ENCODE measurements around the gene SLC10A3.

The SLC10A3 gene

DNA sequence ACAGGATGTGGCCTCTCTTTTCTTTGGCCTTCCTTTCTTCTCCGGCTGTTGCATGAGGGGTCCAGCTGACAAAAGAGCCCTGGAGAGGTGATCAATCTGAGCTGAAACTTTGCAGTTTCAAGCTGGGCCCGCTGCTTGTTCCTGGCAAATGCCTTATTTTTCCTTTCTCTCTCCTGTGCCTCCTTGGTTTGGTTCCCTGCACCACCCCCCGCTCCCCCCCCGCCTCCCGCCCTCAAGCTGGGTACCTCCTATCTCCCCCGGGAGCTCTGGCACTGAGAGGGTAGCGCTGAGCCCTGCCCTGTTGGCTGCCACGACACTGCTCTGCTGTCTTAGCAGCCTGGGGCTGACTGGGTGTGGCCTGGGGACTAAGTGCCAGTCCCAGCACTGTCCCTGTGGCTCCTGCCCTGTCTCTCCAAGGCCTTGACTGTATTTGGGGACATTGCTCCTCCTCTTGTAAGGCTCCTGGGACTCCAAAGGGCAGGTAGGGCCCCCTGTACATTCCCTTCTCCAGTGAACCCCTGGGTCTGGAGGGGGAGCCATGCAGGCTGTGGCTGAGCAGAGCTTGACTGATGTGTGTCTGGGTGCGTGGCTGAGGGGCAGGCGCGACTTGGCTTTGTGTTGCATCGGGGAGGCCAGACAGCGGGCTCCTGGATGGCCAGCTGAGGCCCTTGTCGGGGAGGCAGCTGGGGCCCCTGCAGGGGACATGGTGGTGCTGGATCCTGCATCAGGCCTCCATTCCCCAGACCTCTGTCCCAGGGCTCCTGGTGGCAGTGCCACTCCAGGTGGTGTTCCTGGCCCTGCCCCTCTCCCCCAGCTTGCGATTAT is 31.3 kb downstream of the SLC10A3 start:
- H3K27ac ChIP-seq (ENCODE audit: low read depth, low read length), result peak overlapping the region; percentile 63
- no peak overlapping the region for H3K9ac ChIP-seq (ENCODE audit: low read length)

DNA sequence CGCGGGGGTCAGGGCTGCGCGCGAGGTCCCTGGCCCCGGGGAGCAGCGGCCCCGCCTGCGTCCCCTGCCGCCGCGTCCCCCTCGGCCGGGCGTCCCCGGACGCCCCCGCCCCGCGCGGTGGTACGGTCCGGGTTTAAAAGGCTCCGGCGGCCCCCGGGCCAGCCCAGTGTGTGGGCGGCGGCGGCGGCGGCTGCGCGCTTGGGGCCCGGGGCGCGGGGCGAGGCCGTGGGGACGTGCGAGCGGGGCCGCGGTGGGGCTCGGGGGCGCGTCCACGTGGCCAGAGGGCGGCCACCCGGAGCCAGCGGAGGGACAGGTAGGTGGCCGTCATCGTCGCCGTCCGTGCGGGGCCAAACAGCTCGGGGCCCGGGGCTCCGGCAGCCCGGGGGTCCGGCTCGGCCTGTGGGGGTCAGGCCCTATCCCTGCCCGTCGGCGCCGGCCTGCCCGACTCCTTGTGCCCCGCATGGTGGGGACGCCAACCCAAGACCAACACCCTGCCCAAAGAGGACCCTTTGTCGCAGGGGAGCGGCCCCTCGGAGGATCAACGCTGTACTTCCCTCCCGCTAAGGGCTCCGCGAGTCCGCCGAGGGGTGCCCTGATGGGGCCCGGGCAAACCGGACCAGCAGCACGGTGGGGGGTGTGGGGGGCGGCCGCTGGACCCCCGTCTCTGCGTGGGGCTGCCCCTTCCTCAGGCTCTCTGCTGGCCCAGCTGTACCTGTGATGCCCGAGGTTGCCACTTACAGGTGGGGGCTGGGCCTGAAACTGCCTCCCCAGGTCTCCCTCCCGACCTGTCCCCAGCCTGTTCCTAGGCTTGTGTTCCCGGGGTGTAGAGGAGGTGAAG is 32.1 kb downstream of the SLC10A3 start, which contains the start of gene PLXNA3:
Gene PLXNA3, plus strand, starts transcription at position 166 of the 838 bp plus-strand sequence. CDS start 1,903 bp downstream, outside the sequence.
- H3K27ac ChIP-seq (ENCODE audit: low read depth, low read length), result peak within 1 kb of the TSS; percentile 63
- H3K36me3 ChIP-seq (ENCODE audit: insufficient read depth, low read length), result no peaks in the 10 kb centered on the region
- H3K9me3 ChIP-seq (ENCODE audit: low read length), result no peaks in the 10 kb centered on the region
- no peak within 1 kb of the TSS for H3K9ac ChIP-seq (ENCODE audit: low read length)
- peak within 1 kb of the TSS; percentile 59 to 64 for H3K4me3 ChIP-seq (ENCODE audit: low read depth in 1 of 2, low read length in 2 of 2)
- no peaks in the 10 kb centered on the region for H3K4me1 ChIP-seq (ENCODE audit: insufficient read depth, low read length)
- H3K27me3 ChIP-seq (ENCODE audit: control insufficient read depth in 1 of 2, insufficient read depth in 2 of 2, low read length in 2 of 2), result no peaks in the 10 kb centered on the region

More for the DNA sequence above, 31.3 kb downstream of the SLC10A3 start:
- H3K27me3 ChIP-seq (ENCODE audit: control insufficient read depth in 1 of 2, insufficient read depth in 2 of 2, low read length in 2 of 2), result no peaks in the 10 kb centered on the region
- no peaks in the 10 kb centered on the region for H3K9me3 ChIP-seq (ENCODE audit: low read length)
- no peaks in the 10 kb centered on the region for H3K4me1 ChIP-seq (ENCODE audit: insufficient read depth, low read length)
- H3K4me3 ChIP-seq (ENCODE audit: low read depth in 1 of 2, low read length in 2 of 2), result peak overlapping the region; percentile 59 to 64
- no peaks in the 10 kb centered on the region for H3K36me3 ChIP-seq (ENCODE audit: insufficient read depth, low read length)

GRCh38 chrX:154457491-154458115 is 32.8 kb downstream of the SLC10A3 start:
- no peak overlapping the region for H3K27ac ChIP-seq (ENCODE audit: low read depth, low read length)
- peak overlapping the region in 1 of 2 donors; percentile 27 for H3K4me3 ChIP-seq (ENCODE audit: low read depth in 1 of 2, low read length in 2 of 2)
- no peak overlapping the region for H3K9ac ChIP-seq (ENCODE audit: low read length)

GRCh38 chrX:154452823-154453222 is 37.6 kb downstream of the SLC10A3 start:
- Histone ChIP-seq H3K27me3 (ENCODE audit: control insufficient read depth in 1 of 2, insufficient read depth in 2 of 2, low read length in 2 of 2) (no peaks in the 10 kb centered on the region), H3K4me3 (ENCODE audit: low read depth in 1 of 2, low read length in 2 of 2) (no peak overlapping the region), H3K36me3 (ENCODE audit: insufficient read depth, low read length) (no peaks in the 10 kb centered on the region), H3K4me1 (ENCODE audit: insufficient read depth, low read length) (no peaks in the 10 kb centered on the region), H3K9ac (ENCODE audit: low read length) (no peak overlapping the region), H3K9me3 (ENCODE audit: low read length) (no peaks in the 10 kb centered on the region), H3K27ac (ENCODE audit: low read depth, low read length) (no peak overlapping the region)

More at GRCh38 chrX:154457491-154458115, 32.8 kb downstream of the SLC10A3 start:
- Histone ChIP-seq H3K4me1 (ENCODE audit: insufficient read depth, low read length) (no peaks in the 10 kb centered on the region), H3K9me3 (ENCODE audit: low read length) (no peaks in the 10 kb centered on the region), H3K27me3 (ENCODE audit: control insufficient read depth in 1 of 2, insufficient read depth in 2 of 2, low read length in 2 of 2) (no peaks in the 10 kb centered on the region), H3K36me3 (ENCODE audit: insufficient read depth, low read length) (no peaks in the 10 kb centered on the region)

- H3K9ac ChIP-seq (ENCODE audit: low read length), result no peak overlapping the region
- H3K27me3 ChIP-seq (ENCODE audit: control insufficient read depth in 1 of 2, insufficient read depth in 2 of 2, low read length in 2 of 2), result no peaks in the 10 kb centered on the region
- peaks cover 6% of the 10 kb centered on the region for H3K36me3 ChIP-seq (ENCODE audit: insufficient read depth, low read length)
- H3K4me3 ChIP-seq (ENCODE audit: low read depth in 1 of 2, low read length in 2 of 2), result no peak overlapping the region
- H3K4me1 ChIP-seq (ENCODE audit: insufficient read depth, low read length), result peaks cover 4% of the 10 kb centered on the region
- H3K27ac ChIP-seq (ENCODE audit: low read depth, low read length), result no peak overlapping the region
- H3K9me3 ChIP-seq (ENCODE audit: low read length), result no peaks in the 10 kb centered on the region
These were observed 40.1 kb downstream of the SLC10A3 start for GRCh38 chrX:154450312-154450711.

DNA sequence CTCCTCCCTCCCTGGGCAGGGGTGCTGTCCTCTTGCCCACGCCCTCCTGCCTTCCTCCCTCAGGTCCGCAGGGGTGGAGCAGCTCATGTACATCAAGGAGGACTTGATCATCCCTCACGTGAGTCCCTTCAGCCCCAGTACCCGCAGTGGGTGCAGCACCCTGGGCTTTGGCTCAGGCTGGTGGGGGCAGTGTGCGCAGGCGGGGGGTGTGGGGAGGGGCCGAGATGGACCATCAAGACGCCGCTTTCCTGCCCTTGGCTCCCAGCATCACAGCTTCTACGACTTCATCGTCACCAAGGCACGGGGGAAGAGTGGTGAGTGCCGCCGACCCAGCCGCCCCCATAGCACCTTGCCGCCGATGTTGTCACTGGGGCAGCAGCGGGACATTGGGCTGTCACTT is 40.8 kb downstream of the SLC10A3 start:
- Histone ChIP-seq H3K9ac (ENCODE audit: low read length) (no peak overlapping the region), H3K27me3 (ENCODE audit: control insufficient read depth in 1 of 2, insufficient read depth in 2 of 2, low read length in 2 of 2) (peaks cover 0 to 3% of the 10 kb centered on the region in 2 donors), H3K4me1 (ENCODE audit: insufficient read depth, low read length) (peaks cover 10% of the 10 kb centered on the region), H3K36me3 (ENCODE audit: insufficient read depth, low read length) (peaks cover 6% of the 10 kb centered on the region), H3K27ac (ENCODE audit: low read depth, low read length) (no peak overlapping the region), H3K9me3 (ENCODE audit: low read length) (no peaks in the 10 kb centered on the region), H3K4me3 (ENCODE audit: low read depth in 1 of 2, low read length in 2 of 2) (no peak overlapping the region)

- H3K9ac ChIP-seq (ENCODE audit: low read length), result no peak overlapping the region
- no peaks in the 10 kb centered on the region for H3K9me3 ChIP-seq (ENCODE audit: low read length)
- H3K4me3 ChIP-seq (ENCODE audit: low read depth in 1 of 2, low read length in 2 of 2), result no peak overlapping the region
- no peak overlapping the region for H3K27ac ChIP-seq (ENCODE audit: low read depth, low read length)
- H3K36me3 ChIP-seq (ENCODE audit: insufficient read depth, low read length), result peaks cover 6% of the 10 kb centered on the region
- peaks cover 0 to 5% of the 10 kb centered on the region in 2 donors for H3K27me3 ChIP-seq (ENCODE audit: control insufficient read depth in 1 of 2, insufficient read depth in 2 of 2, low read length in 2 of 2)
- peaks cover 10% of the 10 kb centered on the region for H3K4me1 ChIP-seq (ENCODE audit: insufficient read depth, low read length)
These were observed 41.9 kb downstream of the SLC10A3 start for GRCh38 chrX:154448484-154448883.

GRCh38 chrX:154446430-154446829 is 44.0 kb downstream of the SLC10A3 start:
- Histone ChIP-seq H3K36me3 (ENCODE audit: insufficient read depth, low read length) (peaks cover 20% of the 10 kb centered on the region), H3K27ac (ENCODE audit: low read depth, low read length) (no peak overlapping the region), H3K27me3 (ENCODE audit: control insufficient read depth in 1 of 2, insufficient read depth in 2 of 2, low read length in 2 of 2) (peaks cover 0 to 5% of the 10 kb centered on the region in 2 donors), H3K9me3 (ENCODE audit: low read length) (no peaks in the 10 kb centered on the region), H3K4me3 (ENCODE audit: low read depth in 1 of 2, low read length in 2 of 2) (no peak overlapping the region), H3K4me1 (ENCODE audit: insufficient read depth, low read length) (peaks cover 10% of the 10 kb centered on the region), H3K9ac (ENCODE audit: low read length) (no peak overlapping the region)

- Histone ChIP-seq H3K27me3 (ENCODE audit: control insufficient read depth in 1 of 2, insufficient read depth in 2 of 2, low read length in 2 of 2) (peaks cover 0 to 5% of the 10 kb centered on the region in 2 donors), H3K27ac (ENCODE audit: low read depth, low read length) (no peak overlapping the region), H3K9ac (ENCODE audit: low read length) (no peak overlapping the region), H3K4me3 (ENCODE audit: low read depth in 1 of 2, low read length in 2 of 2) (no peak overlapping the region), H3K36me3 (ENCODE audit: insufficient read depth, low read length) (peaks cover 24% of the 10 kb centered on the region), H3K4me1 (ENCODE audit: insufficient read depth, low read length) (peaks cover 10% of the 10 kb centered on the region), H3K9me3 (ENCODE audit: low read length) (no peaks in the 10 kb centered on the region)
These were observed 44.7 kb downstream of the SLC10A3 start for GRCh38 chrX:154445776-154446175.

GRCh38 chrX:154444755-154445246 is 45.6 kb downstream of the SLC10A3 start:
- Histone ChIP-seq H3K36me3 (ENCODE audit: insufficient read depth, low read length) (peaks cover 31% of the 10 kb centered on the region), H3K27ac (ENCODE audit: low read depth, low read length) (peak overlapping the region; percentile 63)

More at GRCh38 chrX:154444755-154445246, 45.6 kb downstream of the SLC10A3 start:
- Histone ChIP-seq H3K9me3 (ENCODE audit: low read length) (no peaks in the 10 kb centered on the region), H3K27me3 (ENCODE audit: control insufficient read depth in 1 of 2, insufficient read depth in 2 of 2, low read length in 2 of 2) (peaks cover 0 to 5% of the 10 kb centered on the region in 2 donors), H3K9ac (ENCODE audit: low read length) (peak overlapping the region; percentile 39), H3K4me3 (ENCODE audit: low read depth in 1 of 2, low read length in 2 of 2) (peak overlapping the region; percentile 41 to 47), H3K4me1 (ENCODE audit: insufficient read depth, low read length) (peaks cover 10% of the 10 kb centered on the region)

Data from muscle layer of colon (tissue), 2 donors.